Measurements from ENCODE around the gene RGS5. TPM values are rescaled to one million over a fixed set of nuclear protein-coding genes. Genes with fewer than 3 reads are reported as not detected.

RGS5 gene
- total and polyA plus RNA-seq, 4 donors = 4.6 to 12.7 (median 7.4) TPM

DNA sequence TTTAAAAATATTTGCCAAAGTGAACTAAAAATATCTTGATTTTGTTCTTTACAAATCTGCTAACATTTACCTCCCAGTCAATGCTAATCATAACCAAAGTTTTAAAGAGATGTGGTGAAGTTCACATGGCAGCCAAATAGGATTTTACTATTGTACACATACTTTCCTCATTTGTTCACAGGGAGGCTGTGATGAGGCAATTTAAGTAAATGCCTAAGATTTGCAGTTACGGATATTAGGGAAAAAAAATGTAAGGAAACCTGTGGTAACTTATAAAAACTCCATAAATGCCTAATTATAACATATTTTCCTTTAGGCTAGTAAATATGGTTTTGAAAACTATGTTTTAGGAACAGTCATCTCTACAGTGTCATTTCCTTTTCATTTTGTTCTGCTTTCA is 32.4 kb downstream of the RGS5 start:
- Histone ChIP-seq H3K4me3 (ENCODE audit: low read depth in 1 of 3, low read length in 3 of 3) (no peak overlapping the region), H3K36me3 (ENCODE audit: control insufficient read depth in 4 of 4, insufficient read depth in 3 of 4, low read depth in 1 of 4, low read length in 3 of 4) (peaks cover 0 to 2% (median 0%) of the 10 kb centered on the region in 4 donors), H3K27ac (ENCODE audit: low read depth in 1 of 2, low read length in 2 of 2) (no peak overlapping the region), H3K4me1 (ENCODE audit: control insufficient read depth in 4 of 4, insufficient read depth in 4 of 4, low read length in 3 of 4) (peaks cover 0 to 2% (median 0%) of the 10 kb centered on the region in 4 donors), H3K27me3 (ENCODE audit: control insufficient read depth in 4 of 4, insufficient read depth in 4 of 4, low read length in 3 of 4) (peaks cover 0 to 5% (median 0%) of the 10 kb centered on the region in 4 donors), H3K9ac (ENCODE audit: low read depth in 1 of 2, low read length in 2 of 2) (no peak overlapping the region), H3K9me3 (ENCODE audit: control insufficient read depth in 4 of 4, low read length in 3 of 4) (no peaks in the 10 kb centered on the region)
- no peak for DNase-seq (ENCODE audit: low spot score)
- 83% methylated on average over 1 of the region's 1 CpG for WGBS
- TF ChIP-seq FOXA2 (IDR thresholded peaks at IDR 0.05) = no peak
- no peak for TF ChIP-seq GABPA (IDR thresholded peaks at IDR 0.05 in 1 of 2, conservative IDR thresholded peaks at IDR 0.05 in 1 of 2)
- TF ChIP-seq, protein P1, sequence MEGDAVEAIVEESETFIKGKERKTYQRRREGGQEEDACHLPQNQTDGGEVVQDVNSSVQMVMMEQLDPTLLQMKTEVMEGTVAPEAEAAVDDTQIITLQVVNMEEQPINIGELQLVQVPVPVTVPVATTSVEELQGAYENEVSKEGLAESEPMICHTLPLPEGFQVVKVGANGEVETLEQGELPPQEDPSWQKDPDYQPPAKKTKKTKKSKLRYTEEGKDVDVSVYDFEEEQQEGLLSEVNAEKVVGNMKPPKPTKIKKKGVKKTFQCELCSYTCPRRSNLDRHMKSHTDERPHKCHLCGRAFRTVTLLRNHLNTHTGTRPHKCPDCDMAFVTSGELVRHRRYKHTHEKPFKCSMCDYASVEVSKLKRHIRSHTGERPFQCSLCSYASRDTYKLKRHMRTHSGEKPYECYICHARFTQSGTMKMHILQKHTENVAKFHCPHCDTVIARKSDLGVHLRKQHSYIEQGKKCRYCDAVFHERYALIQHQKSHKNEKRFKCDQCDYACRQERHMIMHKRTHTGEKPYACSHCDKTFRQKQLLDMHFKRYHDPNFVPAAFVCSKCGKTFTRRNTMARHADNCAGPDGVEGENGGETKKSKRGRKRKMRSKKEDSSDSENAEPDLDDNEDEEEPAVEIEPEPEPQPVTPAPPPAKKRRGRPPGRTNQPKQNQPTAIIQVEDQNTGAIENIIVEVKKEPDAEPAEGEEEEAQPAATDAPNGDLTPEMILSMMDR (IDR thresholded peaks at IDR 0.05; ENCODE audit: low read depth, low read length, missing input control) = no peak
- TF ChIP-seq, protein P2, sequence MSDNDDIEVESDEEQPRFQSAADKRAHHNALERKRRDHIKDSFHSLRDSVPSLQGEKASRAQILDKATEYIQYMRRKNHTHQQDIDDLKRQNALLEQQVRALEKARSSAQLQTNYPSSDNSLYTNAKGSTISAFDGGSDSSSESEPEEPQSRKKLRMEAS (IDR thresholded peaks at IDR 0.05) = no peak
- TF ChIP-seq NR2F2 (IDR thresholded peaks at IDR 0.05) = no peak
- TF ChIP-seq SP1 (IDR thresholded peaks at IDR 0.05) = no peak
- no peak for TF ChIP-seq RAD21 (IDR thresholded peaks at IDR 0.05)
- no peak for TF ChIP-seq JUND (IDR thresholded peaks at IDR 0.05)
- TF ChIP-seq, protein P3, sequence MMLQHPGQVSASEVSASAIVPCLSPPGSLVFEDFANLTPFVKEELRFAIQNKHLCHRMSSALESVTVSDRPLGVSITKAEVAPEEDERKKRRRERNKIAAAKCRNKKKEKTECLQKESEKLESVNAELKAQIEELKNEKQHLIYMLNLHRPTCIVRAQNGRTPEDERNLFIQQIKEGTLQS (IDR thresholded peaks at IDR 0.05) = no peak
- no peak for TF ChIP-seq YY1 (IDR thresholded peaks at IDR 0.05)
- TF ChIP-seq, protein P4, sequence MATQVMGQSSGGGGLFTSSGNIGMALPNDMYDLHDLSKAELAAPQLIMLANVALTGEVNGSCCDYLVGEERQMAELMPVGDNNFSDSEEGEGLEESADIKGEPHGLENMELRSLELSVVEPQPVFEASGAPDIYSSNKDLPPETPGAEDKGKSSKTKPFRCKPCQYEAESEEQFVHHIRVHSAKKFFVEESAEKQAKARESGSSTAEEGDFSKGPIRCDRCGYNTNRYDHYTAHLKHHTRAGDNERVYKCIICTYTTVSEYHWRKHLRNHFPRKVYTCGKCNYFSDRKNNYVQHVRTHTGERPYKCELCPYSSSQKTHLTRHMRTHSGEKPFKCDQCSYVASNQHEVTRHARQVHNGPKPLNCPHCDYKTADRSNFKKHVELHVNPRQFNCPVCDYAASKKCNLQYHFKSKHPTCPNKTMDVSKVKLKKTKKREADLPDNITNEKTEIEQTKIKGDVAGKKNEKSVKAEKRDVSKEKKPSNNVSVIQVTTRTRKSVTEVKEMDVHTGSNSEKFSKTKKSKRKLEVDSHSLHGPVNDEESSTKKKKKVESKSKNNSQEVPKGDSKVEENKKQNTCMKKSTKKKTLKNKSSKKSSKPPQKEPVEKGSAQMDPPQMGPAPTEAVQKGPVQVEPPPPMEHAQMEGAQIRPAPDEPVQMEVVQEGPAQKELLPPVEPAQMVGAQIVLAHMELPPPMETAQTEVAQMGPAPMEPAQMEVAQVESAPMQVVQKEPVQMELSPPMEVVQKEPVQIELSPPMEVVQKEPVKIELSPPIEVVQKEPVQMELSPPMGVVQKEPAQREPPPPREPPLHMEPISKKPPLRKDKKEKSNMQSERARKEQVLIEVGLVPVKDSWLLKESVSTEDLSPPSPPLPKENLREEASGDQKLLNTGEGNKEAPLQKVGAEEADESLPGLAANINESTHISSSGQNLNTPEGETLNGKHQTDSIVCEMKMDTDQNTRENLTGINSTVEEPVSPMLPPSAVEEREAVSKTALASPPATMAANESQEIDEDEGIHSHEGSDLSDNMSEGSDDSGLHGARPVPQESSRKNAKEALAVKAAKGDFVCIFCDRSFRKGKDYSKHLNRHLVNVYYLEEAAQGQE (IDR thresholded peaks at IDR 0.05) = no peak

DNA sequence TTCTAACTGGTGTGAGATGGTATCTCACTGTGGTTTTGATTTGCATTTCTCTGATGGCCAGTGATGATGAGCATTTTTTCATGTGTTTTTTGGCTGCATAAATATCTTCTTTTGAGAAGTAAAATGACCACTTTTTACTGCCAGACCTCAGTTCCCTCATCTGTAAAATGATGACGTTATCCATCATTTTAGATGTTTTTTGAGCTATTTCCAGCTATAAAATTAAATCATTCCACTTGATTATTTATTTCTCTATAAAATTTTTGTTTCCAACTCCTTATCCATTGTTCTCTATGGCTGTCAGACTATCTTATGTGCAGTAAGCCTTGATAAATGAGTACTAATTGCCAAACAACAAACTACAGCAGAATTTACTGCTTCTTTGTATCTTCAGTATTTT is 33.2 kb downstream of the RGS5 start:
- 93% methylated on average over 1 of the region's 1 CpG for WGBS
- no peak overlapping the region for H3K9ac ChIP-seq (ENCODE audit: low read depth in 1 of 2, low read length in 2 of 2)
- H3K36me3 ChIP-seq (ENCODE audit: control insufficient read depth in 4 of 4, insufficient read depth in 3 of 4, low read depth in 1 of 4, low read length in 3 of 4) = peaks cover 0 to 2% (median 0%) of the 10 kb centered on the region in 4 donors
- H3K4me1 ChIP-seq (ENCODE audit: control insufficient read depth in 4 of 4, insufficient read depth in 4 of 4, low read length in 3 of 4) = no peaks in the 10 kb centered on the region
- H3K9me3 ChIP-seq (ENCODE audit: control insufficient read depth in 4 of 4, low read length in 3 of 4) = no peaks in the 10 kb centered on the region
- TF ChIP-seq HNF4G (IDR thresholded peaks at IDR 0.05) = no peak
- TF ChIP-seq RXRA (IDR thresholded peaks at IDR 0.05) = no peak
- TF ChIP-seq, protein P1 (IDR thresholded peaks at IDR 0.05; ENCODE audit: low read depth, low read length, missing input control) = no peak
- TF ChIP-seq FOXA1 (IDR thresholded peaks at IDR 0.05) = no peak
- TF ChIP-seq, protein P2 (IDR thresholded peaks at IDR 0.05) = no peak
- no peak overlapping the region for H3K27ac ChIP-seq (ENCODE audit: low read depth in 1 of 2, low read length in 2 of 2)
- DNase-seq (ENCODE audit: low spot score) = no peak
- peaks cover 0 to 5% (median 0%) of the 10 kb centered on the region in 4 donors for H3K27me3 ChIP-seq (ENCODE audit: control insufficient read depth in 4 of 4, insufficient read depth in 4 of 4, low read length in 3 of 4)
- no peak overlapping the region for H3K4me3 ChIP-seq (ENCODE audit: low read depth in 1 of 3, low read length in 3 of 3)

Measured in liver (tissue), 9 donors.